Caco-2 (cell line): ENCODE data around the gene AGO3. TPM values are rescaled to one million over a fixed set of nuclear protein-coding genes. Genes with fewer than 3 reads are reported as not detected.

Source experiments
- BruUV-seq: library from RNA; stranded (reverse); fragments of 400-500 nt; replicated peaks from 2 replicates; lab custom pipeline; 2021; lab: Mats Ljungman, UMichigan
- CTCF ChIA-PET: fragments of 300-600 bp; sonication (Branson Sonifier 250); formaldehyde crosslinking; loops from one replicate; lab custom pipeline; 2022; ENCODE audit warnings: antibody characterized with exemption; lab: Charles Lee
- POLR2A ChIA-PET: fragments of 300-600 bp; sonication (Branson Sonifier 250); formaldehyde crosslinking; loops from one replicate; lab custom pipeline; 2022; ENCODE audit warnings: antibody characterized with exemption; lab: Charles Lee
- DNase-seq, 2 experiments: peaks; one replicate each; pipeline versions ENCODE4 v3.0.0 to v3.0.0-alpha.2; 2020 to 2022
- H3K27me3 ChIP-seq: replicated peaks from 2 replicates; pipeline ENCODE4 v1.6.0; 2011; ENCODE audit warnings: low read length; ENCODE audit not compliant: control insufficient read depth, insufficient read depth
- H3K36me3 ChIP-seq: 2 replicates; pipeline ENCODE4 v1.5.1; 2011; ENCODE audit warnings: low read length; ENCODE audit not compliant: control insufficient read depth, insufficient read depth
- H3K4me1 ChIP-seq: fragments of 250-450 bp; sonication (Bioruptor Pico); 2 replicates; pipeline ENCODE4 v1.5.1; 2020; ENCODE audit warnings: mild to moderate bottlenecking
- H3K4me3 ChIP-seq: 2 replicates; pipeline ENCODE4 v1.5.1; 2011; ENCODE audit warnings: low read depth, mild to moderate bottlenecking, control low read depth, low read length
- H3K9me3 ChIP-seq: fragments of 250-450 bp; sonication (Bioruptor Pico); 2 replicates; pipeline ENCODE4 v1.5.1; 2020; ENCODE audit warnings: mild to moderate bottlenecking, moderate library complexity
- H3K27ac Mint-ChIP-seq: one replicate; pipeline ENCODE4 v1.8.0; 2022; ENCODE audit warnings: mixed read lengths; ENCODE audit not compliant: unreplicated experiment
- H3K27me3 Mint-ChIP-seq: one replicate; pipeline ENCODE4 v1.8.0; 2022; ENCODE audit warnings: mixed read lengths; ENCODE audit not compliant: insufficient read depth, unreplicated experiment
- H3K36me3 Mint-ChIP-seq: one replicate; pipeline ENCODE4 v1.8.0; 2022; ENCODE audit warnings: mild to moderate bottlenecking, mixed read lengths; ENCODE audit not compliant: insufficient read depth, unreplicated experiment
- H3K4me1 Mint-ChIP-seq: one replicate; pipeline ENCODE4 v1.8.0; 2022; ENCODE audit warnings: low read depth, mixed read lengths; ENCODE audit not compliant: unreplicated experiment
- H3K4me3 Mint-ChIP-seq: one replicate; pipeline ENCODE4 v1.8.0; 2022; ENCODE audit warnings: mild to moderate bottlenecking, moderate library complexity, mixed read lengths; ENCODE audit not compliant: unreplicated experiment
- H3K9me3 Mint-ChIP-seq: one replicate; pipeline ENCODE4 v1.8.0; 2022; ENCODE audit warnings: mixed read lengths; ENCODE audit not compliant: unreplicated experiment
- intact Hi-C: fragments of 100-400 bp; cut with micrococcal nuclease; formaldehyde crosslinking; loops from one replicate; pipeline ENCODE4 v1.10.0; 2022; ENCODE audit not compliant: unreplicated experiment
- total RNA-seq: library from RNA; stranded (reverse); gene quantifications from 2 replicates; pipeline ENCODE4 v1.2.3, GENCODE V29; 2022
- TF ChIP-seq, protein P1 (sequence below), 2 experiments: fragments of 200-600 bp in 1 of 2; IDR thresholded peaks; 1 replicate in 1 of 2; 2 replicates in 1 of 2; pipeline versions ENCODE4 v1.5.1 to v1.8.0; 2011 to 2022; ENCODE audit warnings: antibody characterized with exemption in 1 of 2, control low read depth in 1 of 2, inconsistent platforms in 1 of 2, low read depth in 1 of 2, low read length in 1 of 2, mild to moderate bottlenecking in 1 of 2, moderate library complexity in 1 of 2; ENCODE audit not compliant: insufficient read depth in 1 of 2, severe bottlenecking in 1 of 2, unreplicated experiment in 1 of 2

Gene AGO3
- total RNA-seq, 1 experiment from 2014 or later, result 18.1 TPM

DNA sequence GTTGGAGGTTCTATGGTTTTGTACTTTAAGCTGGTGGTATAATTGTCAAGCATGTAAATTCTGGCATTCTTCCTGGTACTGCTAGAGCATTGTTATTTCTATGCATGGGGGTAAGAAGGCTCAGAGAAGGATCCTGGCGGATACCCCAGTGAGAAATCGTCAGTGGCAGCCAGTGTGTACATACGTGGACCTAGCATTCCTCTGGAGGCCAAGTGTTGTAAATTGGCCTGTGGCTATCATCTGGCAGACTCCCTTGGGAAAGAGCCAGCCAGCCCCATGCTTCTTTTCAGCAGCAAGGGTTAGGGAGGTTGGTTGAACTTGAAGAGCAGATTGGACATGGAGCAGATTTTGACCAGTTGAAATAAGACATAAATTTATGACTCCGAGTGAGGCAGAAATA lies 5.2 kb upstream of the AGO3 start:
- Mint-ChIP-seq H3K9me3 (no peaks in the 10 kb centered on the region), H3K4me3 (no peak overlapping the region), H3K4me1 (peaks cover 9% of the 10 kb centered on the region), H3K27ac (no peak overlapping the region), H3K36me3 (peaks cover 22% of the 10 kb centered on the region), H3K27me3 (no peaks in the 10 kb centered on the region)
- H3K4me3 ChIP-seq, result no peak overlapping the region
- TF ChIP-seq, protein P1, sequence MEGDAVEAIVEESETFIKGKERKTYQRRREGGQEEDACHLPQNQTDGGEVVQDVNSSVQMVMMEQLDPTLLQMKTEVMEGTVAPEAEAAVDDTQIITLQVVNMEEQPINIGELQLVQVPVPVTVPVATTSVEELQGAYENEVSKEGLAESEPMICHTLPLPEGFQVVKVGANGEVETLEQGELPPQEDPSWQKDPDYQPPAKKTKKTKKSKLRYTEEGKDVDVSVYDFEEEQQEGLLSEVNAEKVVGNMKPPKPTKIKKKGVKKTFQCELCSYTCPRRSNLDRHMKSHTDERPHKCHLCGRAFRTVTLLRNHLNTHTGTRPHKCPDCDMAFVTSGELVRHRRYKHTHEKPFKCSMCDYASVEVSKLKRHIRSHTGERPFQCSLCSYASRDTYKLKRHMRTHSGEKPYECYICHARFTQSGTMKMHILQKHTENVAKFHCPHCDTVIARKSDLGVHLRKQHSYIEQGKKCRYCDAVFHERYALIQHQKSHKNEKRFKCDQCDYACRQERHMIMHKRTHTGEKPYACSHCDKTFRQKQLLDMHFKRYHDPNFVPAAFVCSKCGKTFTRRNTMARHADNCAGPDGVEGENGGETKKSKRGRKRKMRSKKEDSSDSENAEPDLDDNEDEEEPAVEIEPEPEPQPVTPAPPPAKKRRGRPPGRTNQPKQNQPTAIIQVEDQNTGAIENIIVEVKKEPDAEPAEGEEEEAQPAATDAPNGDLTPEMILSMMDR (IDR thresholded peaks at IDR 0.05; ENCODE audit: insufficient read depth in 1 of 2, low read depth in 1 of 2, low read length in 1 of 2, severe bottlenecking in 1 of 2, unreplicated experiment in 1 of 2), result no peak
- intact Hi-C loops, result no loop called here
- no TSS peak for BruUV-seq
- H3K36me3 ChIP-seq, result no peaks in the 10 kb centered on the region
- H3K27me3 ChIP-seq, result no peaks in the 10 kb centered on the region
- no peaks in the 10 kb centered on the region for H3K9me3 ChIP-seq
- H3K4me1 ChIP-seq, result no peaks in the 10 kb centered on the region
- ChIA-PET CTCF (no interaction called here), POLR2A (no interaction called here)
- no peak for DNase-seq

DNA sequence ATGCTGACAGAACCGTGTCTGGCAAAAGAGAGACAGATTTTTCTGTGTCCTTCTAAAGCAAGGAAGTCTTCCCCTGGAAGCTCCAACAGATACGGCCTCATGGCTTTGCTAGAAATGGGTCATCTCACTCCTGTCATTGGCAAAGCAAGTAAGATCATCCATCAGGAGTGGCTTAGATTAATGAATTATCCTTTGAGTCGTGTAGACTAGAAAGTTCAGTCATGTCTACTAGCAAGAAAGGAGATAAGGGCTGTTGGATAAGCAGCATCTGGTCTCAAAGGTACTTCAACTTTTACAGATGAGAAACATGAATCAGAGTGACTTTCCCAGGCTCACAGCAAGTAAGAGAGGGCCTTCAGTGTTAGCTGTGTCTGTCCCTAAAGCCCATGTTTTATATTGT lies 3.4 kb upstream of the AGO3 start:
- no peaks in the 10 kb centered on the region for H3K27me3 ChIP-seq
- Mint-ChIP-seq H3K4me1 (peaks cover 9% of the 10 kb centered on the region), H3K27me3 (no peaks in the 10 kb centered on the region), H3K27ac (no peak overlapping the region), H3K9me3 (no peaks in the 10 kb centered on the region), H3K4me3 (no peak overlapping the region), H3K36me3 (peaks cover 14% of the 10 kb centered on the region)
- CTCF ChIA-PET, result no interaction called here
- intact Hi-C loops, result no loop called here
- no peak overlapping the region for H3K4me3 ChIP-seq
- H3K36me3 ChIP-seq, result no peaks in the 10 kb centered on the region
- POLR2A ChIA-PET, result no interaction called here
- H3K9me3 ChIP-seq, result no peaks in the 10 kb centered on the region
- no peak for DNase-seq
- TF ChIP-seq, protein P1 (IDR thresholded peaks at IDR 0.05; ENCODE audit: insufficient read depth in 1 of 2, low read depth in 1 of 2, low read length in 1 of 2, severe bottlenecking in 1 of 2, unreplicated experiment in 1 of 2), result no peak
- H3K4me1 ChIP-seq, result no peaks in the 10 kb centered on the region
- no TSS peak for BruUV-seq

DNA sequence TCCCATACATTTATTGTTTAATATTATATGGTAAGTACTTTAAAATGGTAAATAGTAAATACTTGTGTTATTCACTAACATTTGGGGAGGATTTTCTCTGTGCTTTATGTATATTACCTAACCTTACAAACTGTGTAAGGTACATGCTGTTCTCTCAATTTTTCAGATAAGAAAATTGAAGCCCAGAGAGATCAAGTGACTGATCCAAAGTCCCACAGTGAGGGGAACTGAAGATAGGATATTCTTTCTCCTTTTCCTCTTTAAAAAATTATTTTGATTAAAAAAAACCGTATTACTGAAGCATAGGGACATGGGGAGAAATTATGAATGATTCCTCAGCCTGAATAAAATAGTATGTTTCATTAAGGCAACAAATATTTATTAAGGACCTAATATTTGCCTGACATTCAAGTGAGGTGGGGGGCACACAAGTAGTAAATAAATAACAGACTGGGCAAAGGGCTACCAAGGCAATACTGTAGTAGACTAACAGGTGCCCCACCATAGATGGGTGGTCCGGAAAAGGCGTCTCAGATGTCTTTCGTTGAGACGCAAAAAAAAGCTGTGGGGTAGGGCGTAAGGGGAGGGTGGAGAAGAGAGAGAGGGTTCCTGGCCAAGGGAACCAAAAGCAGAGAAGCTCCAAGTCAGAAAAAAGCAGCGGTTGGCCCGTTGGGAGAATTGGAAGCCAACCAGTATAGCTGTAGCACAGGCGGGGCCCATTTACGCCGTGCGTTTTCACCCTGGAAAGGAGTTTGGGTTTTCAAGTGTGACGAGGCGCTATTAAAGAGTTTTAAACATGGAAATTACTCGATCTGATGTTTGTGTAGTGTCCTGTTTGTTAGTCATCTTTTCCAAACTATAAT lies 944 bp upstream of the AGO3 start:
- H3K4me1 ChIP-seq, result peaks cover 6% of the 10 kb centered on the region; the same call in 1 of the 2 replicates
- no peak for DNase-seq
- H3K4me3 Mint-ChIP-seq, result peak overlapping the region; percentile 86
- H3K27ac Mint-ChIP-seq, result peak overlapping the region; percentile 90
- H3K4me1 Mint-ChIP-seq, result peaks cover 9% of the 10 kb centered on the region
- ChIA-PET POLR2A (interaction anchor here (0.6 to 0.7 kb wide), 3 partner anchors 60 to 628 kb away, joined by 3 to 10 read pairs (median 3); no protein-coding TSS in a partner anchor), CTCF (interaction anchor here (0.6 kb wide), 1 partner anchor 47 kb away, joined by 6 read pairs; the partner anchor contains the start of gene AGO1)
- H3K36me3 Mint-ChIP-seq, result peaks cover 14% of the 10 kb centered on the region
- no peaks in the 10 kb centered on the region for H3K9me3 ChIP-seq
- TSS peak; percentile 82 for BruUV-seq
- H3K4me3 ChIP-seq, result peak overlapping the region; percentile 79
- H3K27me3 ChIP-seq, result no peaks in the 10 kb centered on the region
- no peaks in the 10 kb centered on the region for H3K27me3 Mint-ChIP-seq
- intact Hi-C loops, result no loop called here
- no peaks in the 10 kb centered on the region for H3K9me3 Mint-ChIP-seq
- no peaks in the 10 kb centered on the region for H3K36me3 ChIP-seq
- TF ChIP-seq, protein P1 (IDR thresholded peaks at IDR 0.05; ENCODE audit: insufficient read depth in 1 of 2, low read depth in 1 of 2, low read length in 1 of 2, severe bottlenecking in 1 of 2, unreplicated experiment in 1 of 2), result no peak
